IPS DF 4.7 (cell line): ENCODE results near the gene KDELR3.

ENCODE experiments used
- DNase-seq: peaks from one replicate; pipeline ENCODE4 v3.0.0-alpha.2; 2013; ENCODE audit warnings: low spot score; ENCODE audit errors: extremely low read depth

Gene KDELR3

DNA sequence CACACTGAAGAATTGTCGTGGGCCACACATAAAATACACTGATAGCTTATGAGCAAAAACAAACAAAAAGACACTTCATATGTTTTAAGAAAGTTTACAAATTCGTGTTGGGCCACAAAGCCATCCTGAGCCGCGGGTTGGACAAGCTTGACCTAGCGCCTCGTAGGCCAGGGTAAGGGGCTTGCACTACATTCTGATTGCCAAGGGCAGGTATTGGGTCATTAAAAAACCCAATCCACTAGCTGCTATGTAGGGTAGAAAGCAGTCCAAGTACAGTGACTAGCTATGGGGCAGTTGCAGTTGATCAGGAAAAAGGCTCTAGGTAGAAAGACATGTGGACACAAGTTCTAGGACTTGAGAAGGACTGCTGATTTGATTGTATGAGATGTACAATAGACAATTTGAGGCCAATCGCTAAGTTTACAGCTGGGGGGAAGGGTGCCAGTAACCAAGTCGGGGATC is 14.0 kb downstream of the KDELR3 start:
- DNase-seq: no peak

DNA sequence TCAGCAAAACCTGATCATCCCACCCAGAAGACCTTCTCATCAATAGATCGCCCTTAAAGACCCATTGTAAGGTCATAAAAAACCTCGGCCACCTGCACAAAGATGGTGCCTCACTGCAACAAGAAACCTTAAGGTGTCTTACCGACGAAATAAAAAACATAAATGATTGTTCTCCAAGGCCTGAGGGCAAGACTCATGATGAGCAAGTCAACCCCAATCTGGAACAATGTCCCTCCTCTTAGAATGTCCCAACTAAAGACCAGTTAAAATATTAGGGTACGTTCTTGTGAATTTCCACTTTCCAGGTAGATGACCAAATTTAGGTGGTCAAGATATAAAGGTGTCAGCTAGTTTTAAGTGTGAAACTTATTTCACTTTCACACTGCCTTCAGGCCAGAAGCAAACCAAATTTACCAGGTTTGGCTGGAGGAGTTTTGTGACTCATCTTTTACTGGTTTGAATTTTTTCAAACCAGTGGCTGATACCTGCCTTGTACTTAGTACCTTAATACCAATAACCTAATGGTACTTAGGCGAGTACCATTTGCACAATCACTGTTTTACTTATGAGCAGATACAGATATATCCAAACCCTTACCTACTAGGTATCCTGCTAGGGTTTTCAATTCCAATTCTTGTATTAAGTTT is 14.9 kb downstream of the KDELR3 start:
- no peak for DNase-seq

DNA sequence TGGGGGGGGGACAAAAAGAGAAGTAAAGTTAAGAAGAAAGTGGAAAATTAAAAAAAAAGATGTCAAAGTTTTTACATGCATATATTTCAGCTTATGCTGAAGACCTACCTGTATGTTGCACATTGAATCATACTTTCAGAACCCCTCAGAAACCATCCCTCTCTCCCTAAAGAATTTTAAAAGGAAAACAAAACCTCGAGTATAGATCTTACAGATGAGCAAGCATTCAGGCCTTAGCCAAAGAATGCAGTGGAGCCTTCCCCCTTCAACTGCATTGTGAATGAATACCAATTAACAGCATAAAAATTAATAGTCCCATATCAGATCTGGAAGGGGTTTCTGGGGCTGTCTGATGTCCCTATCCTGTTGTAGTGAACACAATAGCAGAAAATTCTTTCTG is 16.3 kb downstream of the KDELR3 start:
- no peak for DNase-seq

DNA sequence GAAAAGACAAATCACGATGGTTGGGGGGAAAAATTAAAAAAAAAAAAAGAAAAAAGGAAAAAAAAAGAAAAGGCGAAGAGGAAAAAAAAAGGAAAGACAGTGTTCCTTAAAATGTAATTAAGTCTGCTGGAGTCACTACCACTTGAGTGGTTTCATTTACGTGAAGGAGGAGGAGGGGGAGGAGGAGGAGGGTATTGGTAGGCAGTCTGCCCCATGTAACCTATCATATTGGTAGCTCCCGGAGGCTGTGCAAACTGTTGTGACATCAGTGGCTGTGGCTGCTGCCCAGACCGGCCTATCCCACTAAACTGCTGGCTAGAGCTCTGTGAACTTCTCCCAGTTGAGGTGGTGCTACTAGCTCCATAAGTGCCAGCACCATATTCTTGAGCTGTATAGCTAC is 17.9 kb downstream of the KDELR3 start:
- no peak for DNase-seq

DNA sequence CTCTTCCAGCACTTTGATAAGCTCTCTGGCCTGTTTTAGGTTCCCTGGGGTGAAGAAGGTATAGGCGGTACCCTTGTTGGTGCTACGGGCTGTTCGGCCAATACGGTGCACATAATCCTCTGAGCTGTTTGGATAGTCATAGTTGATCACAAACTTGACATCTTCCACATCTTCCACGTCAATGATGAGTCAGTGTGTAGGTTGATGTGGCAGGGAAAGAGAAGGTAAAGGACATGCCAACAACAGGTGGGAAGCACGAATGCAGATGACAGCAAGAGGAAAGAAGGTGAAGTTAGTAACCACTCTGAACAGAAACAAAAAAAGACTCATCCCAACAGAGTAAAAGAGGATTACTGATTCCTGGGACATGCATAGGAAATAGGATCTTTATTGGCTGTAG is 20.1 kb downstream of the KDELR3 start:
- DNase-seq: no peak

DNA sequence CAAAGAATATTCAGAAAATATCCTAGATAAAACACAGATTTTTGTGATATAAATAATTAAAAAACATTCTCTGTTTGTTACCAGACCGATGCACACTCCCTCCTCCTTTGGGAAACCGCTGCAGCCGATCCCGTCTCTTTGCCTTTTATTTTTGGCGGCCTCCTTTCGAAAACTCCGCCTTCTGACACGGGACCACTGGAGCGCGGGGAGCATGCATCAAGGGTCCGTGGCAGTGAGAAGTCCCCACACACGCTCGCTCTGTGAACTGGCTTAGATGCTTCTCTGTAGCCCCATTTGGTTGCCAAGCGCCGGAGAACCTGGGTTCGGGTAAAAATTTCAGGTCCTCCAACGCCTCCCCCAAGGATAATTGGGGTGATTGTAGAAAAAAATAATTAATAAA is 21.2 kb downstream of the KDELR3 start:
- no peak for DNase-seq

DNA sequence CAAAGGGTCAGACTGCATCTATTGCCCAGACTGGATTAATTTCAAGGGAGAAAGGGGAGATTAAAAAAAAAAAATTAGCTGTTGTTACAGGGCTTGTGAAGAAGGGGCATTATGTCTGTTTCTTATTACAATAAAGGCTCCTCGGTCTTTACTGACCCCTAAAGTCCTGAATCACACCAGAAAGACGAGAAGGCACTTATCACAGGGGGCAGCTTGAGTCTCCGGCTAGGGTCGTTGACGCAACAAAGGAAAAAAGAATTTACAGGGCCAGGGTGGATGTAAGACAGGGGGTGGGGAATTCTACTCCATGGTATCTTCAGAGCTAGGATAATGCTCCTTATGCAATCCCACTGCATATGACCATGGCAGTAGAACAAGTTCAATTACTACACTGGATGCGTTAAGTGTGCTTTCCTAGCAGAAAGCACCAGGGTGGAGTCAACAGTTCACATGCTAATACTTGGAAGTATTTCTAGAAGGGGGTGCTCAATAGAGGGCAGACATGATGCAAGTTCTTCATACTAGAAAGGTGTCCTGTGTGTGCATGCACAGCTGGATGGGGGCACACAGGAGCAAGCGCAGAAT is 21.8 kb downstream of the KDELR3 start:
- no peak for DNase-seq

DNA sequence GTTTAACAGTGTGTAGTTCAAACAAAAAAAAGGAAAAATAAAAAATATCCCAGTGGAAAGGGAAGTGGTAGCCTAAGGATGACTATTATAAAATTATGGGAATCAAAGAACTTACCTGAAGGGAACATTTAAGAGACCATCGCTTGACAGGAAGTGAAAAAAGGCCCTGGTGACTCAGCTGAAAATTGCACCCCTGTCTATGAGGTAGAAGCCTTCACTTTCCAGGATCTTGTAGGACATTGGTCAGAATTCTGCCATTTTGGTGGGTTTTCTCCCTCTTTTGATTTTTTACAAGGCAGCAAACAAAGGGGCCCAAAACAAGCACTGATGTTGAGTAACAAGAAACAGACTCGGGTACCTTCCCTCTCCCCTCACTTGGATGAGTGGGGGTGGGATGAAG is 22.6 kb downstream of the KDELR3 start:
- no peak for DNase-seq

DNA sequence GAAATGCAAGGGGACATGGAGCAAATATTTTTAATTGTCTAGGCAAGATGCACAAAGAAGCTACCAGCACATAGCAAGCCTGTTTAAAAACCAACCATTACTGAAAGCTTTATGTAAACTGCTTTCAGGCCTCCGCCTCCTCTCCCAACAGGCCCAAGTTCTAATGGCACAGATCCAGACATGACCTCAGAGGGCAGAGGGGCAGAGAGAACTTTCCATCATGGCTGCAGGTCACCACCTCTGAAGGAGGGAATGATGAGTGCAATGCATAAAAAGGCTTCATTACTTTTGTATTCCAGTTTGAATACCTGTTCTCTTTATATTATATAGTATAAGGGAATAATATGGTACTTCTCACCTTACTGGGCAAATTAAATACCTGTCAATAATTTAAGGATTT is 23.0 kb downstream of the KDELR3 start:
- no peak for DNase-seq

DNA sequence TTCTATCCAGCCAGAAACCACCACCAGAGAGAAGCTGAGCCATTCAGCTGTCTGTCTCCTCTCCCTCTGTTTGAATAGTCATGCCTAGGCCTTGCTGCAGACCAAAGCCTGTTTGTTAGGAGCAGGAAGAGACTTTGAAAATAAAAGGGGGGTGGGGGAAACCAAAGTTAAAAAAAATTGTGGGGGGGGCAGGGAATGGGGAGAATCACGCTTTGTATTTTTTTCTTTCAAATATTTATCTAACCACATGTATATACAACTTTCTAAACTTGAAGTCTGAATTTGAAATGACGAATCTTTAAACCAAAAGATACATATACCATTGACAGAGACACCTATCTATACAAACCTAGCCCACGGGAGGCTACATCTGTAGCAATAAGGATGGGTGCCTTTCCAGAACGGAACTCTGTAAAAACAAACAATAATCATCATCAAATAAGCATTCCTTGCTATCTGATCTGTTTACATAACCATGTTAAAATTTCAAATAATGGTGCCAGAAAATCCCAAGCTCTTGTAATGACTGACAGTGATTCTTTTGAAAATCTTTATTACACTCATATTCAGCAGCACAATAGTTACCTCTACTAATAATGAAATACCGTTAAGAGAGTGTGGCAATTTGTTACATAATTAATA is 23.9 kb downstream of the KDELR3 start:
- no peak for DNase-seq

DNA sequence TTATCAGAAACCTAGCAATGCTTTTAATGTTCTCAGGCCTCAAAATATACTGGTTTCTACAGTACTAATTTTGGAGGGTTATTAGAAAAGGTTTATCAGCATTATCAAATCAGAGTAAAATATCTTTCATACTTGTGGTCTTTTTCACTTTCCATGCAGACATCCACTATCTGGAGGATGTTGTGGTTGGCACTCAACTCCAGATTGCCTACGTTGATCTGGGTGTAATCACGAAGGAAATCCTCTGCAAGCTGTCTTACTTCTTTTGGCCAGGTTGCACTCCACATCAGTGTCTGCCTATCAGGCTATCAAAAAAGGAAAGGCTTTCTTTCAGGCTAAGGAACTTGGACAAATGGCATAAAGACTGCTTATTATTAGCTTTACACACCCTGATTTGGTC is 26.6 kb downstream of the KDELR3 start:
- DNase-seq: no peak

DNA sequence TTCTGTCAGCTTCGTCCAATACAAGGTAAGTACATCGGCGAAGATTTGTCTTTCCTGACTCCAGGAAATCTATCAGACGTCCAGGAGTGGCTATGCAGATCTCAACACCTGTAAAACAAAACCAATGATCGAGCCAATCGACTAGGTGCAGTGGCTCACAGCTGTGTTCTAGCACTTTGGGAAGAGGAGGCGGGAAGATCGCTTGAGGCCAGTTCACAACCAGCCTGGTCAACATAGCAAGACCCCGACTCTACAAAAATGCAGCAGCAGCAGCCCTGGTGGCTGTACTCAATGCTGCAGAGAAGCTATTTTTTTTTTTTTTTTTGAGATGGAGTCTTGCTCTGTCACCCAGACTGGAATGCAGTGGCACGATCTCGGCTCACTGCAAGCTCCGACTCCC is 27.0 kb downstream of the KDELR3 start:
- no peak for DNase-seq

DNA sequence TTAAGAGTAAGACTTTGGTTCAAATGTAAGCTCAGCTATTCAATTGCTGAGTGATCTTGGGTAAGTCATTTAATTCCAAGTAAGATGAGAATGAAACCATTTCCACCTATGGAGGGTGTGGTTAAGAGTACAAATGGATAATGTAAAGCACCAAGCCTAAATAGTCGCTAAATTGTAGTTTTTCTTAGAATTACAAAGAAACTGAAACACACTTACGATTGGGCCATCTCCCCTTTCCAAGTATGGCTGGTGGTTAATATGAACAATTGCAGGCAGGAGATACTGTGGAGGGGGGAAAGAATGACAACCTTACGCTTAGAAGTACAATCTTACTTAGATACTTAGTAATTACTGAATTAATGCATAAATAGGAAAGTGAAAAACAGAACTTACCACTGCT is 30.0 kb downstream of the KDELR3 start:
- DNase-seq: no peak

DNA sequence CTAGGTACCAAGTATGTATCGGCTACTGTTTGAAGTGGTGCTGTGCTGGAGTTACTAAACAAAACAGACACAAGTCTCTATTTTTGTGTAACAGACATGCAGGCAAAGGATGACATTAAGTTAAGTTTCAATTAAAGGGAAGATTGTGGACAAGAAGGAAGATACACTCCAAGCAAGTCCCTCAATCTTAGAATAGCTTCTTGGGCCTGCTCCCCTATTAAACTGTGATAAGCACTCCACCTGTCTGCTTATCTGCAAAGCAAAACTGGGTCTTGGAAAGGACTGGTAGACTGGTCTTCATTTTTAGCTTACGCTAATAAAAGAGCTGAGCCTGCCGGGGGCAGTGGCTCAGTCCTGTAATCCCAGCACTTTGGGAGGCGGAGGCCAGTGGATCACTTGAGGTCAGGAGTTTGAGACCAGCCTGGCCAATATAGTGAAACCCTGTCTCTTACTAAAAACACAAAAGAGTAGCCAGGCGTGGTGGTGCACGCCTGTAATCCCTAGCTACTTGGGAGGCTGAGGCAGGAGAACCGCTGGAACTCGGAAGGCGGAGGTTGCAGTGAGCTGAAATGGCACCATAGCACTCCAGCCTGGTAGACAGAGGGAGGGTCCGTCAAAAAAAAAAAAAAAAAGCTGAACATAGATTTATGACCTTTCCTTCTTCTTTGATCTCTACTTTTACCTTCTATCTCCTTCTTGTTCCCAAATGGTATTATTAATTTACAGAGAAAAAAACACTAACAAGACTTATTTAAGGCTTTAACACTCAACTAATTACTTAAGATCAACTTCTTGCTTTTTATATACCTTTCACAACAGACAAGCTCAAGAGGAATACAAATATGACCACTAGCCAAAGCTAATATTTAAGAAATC is 34.1 kb downstream of the KDELR3 start:
- DNase-seq: no peak

DNA sequence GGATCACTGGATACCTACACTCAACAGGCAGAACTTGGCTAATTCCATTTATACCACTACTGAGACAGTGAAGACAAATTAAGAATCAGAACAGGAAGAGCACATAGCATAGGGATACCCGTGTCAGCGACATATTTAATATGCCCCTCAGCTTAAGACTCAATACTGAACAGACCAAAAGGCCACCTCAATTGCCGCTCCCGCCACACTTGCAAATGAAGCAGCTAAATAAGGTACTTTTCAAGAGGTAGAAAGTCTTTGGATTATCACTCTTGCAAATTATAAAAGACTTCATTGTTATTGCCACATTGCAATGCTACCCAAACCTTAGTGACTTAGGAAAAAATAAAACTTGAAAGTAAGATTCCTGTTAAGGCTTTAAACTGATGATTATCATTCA is 35.1 kb downstream of the KDELR3 start:
- DNase-seq: no peak

DNA sequence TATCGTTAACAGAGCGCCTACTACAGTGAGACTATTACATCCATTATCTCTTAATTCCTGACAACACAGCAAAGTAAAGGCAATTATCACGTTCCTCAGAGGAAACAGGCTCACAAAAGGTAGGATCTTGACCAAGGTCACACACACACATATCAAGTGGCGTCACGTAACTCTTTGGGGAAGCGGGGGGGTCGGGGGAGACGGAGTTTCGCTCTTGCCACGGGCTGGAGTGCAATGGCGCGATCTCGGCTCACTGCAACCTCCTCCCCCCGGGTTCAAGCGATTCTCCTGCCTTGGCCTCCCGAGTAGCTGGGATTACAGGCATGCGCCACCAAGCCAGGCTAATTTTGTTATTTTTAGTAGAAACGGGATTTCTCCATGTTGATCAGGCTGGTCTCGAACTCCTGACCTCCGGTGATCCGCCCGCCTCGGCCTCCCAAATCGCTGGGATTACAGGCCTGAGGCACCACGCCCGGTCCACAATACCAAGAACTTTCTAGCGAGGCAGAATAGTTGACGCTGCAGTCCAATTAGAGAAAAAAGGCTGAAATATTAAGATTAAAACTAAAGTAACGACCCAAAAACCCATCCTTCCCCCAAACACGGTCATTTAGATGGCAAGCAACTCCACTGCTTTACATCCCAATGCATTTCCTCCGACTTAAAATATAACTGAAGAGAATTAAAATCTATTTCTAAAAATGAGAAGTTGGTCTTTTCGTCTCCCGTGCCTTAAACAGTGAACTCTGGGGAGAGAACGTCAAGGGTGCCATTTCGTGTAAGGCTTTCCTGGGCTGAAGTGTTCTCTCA is 37.0 kb downstream of the KDELR3 start:
- DNase-seq: no peak

DNA sequence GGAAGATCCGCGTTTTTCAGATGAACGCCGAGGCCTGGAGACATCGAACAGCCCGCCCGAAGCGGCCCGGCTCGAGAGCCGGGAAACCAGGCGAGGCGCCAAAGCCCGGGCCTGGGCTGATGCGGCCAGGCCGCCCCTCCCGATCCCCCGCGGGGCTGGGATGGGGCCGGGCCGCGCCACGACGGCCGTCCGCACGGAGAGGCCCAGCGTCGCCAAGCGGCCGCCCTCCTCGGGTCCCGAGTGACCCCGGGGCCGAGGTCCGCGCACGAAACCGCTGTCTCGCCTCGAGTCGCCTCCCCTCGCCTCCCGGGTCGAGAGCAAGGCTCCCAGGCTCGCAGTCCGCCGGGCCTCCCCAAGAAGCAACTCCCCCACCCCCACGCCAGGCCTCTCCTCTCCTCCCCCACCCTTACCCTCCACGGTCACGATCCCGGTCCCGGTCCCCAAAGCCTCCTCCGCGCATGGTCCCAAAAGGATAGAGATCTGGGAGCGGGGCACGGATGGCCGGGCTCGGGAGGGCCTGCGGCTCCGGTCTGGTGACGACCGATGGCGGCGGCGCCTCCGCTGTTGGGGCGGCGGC is 37.7 kb downstream of the KDELR3 start:
- DNase-seq: no peak

DNA sequence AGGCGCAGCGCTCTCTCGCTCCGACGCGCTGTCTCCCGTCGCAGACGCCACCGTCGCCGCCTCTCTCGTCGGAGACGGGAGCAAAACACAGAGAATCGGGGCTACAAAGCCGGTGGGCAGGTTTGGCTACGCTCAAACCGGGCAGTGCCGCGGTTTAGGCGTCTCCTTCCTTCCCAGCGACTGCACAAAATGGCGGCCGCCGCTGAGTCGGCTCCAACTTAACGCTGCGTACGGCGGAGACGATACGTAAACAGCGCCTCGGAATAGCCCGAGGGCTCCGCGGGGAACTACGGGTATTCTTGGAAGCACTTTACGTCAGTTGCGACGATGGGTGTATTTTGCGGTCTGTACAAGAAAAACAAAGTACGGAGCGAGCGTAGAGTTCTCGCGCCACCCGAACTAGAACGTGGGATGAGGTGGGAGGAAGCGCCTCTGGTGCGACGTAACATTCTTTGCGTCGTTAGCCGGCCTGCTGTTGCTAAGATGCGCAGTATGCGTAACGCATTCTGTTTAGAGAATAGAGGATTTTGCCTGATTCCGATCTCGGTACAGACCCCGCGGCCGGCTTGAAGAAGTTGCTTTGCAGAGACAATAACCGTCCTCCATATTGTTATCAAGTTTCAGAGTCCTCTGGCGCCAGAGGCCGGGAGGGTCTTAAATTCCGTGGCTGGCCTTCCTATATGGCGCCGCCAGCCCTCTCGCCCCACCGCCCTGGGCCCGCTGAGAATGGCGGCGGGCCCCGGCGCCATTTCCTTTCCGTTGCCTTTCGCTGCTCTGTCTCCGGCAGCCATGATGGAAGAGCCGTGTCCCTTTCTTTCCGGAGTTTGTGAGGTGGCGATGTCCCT is 38.4 kb downstream of the KDELR3 start, which contains the start of gene DDX17:
Gene DDX17, minus strand, starts transcription at position 194 of the 845 bp plus-strand sequence.
- DNase-seq: peak; percentile 95

DNA sequence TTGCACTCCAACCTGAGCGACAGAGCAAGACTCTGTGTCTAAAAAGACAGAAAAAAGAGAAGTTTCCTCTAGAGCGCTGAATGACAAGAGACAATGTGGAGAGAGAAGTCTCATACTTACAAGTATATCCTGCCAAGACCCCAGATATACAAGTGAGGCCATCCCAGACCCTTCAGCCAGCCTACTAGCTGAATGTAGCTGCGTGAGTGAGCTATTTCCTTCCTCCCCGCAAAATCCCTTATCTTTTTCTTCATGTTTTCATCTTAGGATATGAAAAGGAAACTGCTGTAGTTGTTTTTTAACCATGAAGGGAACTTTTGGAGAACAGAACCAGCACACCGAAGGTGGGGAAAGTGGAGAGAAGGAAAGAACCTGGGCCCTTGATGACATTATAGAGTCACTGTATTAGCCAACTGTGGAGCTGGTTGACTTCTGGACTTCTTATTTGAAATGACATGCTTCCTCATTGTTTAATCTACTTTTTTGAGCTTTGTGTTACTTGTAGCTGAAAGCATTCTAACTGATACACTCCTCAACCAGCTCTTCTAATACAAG is 42.6 kb downstream of the KDELR3 start:
- no peak for DNase-seq

DNA sequence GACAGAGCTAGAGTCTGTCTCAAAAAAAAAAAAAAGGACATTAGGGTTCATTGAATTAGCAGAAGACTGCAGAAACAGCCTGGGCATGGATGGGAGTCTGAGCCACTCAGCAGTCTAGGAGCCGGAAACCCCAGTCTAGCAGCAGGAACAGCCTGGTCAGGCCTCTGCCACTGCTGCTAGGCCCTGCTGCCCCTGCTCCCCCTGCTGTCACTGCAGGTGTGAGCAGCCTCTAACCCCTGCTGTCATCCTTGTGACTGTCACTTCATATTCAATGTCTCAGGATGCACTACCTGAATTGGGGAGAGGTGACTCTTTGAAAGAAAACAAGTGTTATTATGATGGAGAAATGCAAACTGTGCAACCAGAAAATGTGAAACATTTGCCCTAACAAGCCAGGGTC is 45.2 kb downstream of the KDELR3 start:
- peak; percentile 46 for DNase-seq
